Measurements from ENCODE around the gene CYP2A6.
"Not testable (repeated sequence)": the region's sequence is repeated elsewhere in the genome, so short reads cannot be mapped to it uniquely, and the experiment has no call there.

Gene CYP2A6, protein sequence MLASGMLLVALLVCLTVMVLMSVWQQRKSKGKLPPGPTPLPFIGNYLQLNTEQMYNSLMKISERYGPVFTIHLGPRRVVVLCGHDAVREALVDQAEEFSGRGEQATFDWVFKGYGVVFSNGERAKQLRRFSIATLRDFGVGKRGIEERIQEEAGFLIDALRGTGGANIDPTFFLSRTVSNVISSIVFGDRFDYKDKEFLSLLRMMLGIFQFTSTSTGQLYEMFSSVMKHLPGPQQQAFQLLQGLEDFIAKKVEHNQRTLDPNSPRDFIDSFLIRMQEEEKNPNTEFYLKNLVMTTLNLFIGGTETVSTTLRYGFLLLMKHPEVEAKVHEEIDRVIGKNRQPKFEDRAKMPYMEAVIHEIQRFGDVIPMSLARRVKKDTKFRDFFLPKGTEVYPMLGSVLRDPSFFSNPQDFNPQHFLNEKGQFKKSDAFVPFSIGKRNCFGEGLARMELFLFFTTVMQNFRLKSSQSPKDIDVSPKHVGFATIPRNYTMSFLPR

DNA sequence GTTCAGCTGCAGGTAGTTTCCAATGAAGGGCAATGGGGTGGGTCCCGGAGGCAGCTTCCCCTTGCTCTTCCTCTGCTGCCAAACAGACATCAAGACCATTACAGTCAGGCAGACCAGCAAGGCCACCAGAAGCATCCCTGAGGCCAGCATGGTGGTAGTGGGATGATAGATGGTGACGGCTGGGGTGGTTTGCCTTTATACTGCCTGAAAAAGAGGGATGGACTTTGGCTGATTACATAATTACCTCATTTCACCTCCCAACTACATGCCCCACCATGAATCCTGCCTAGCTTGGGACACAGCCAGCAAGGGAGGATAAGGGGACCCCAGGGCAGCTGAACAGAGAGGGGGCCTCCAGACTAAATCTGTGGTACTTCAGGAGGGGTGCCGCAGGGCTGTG, at the start of gene CYP2A6:
TSS of gene CYP2A6 (minus strand) at position 171 of the 400 bp plus-strand sequence. CDS start at position 150, 21 bp downstream.
- DNase-seq = not testable (repeated sequence)

DNA sequence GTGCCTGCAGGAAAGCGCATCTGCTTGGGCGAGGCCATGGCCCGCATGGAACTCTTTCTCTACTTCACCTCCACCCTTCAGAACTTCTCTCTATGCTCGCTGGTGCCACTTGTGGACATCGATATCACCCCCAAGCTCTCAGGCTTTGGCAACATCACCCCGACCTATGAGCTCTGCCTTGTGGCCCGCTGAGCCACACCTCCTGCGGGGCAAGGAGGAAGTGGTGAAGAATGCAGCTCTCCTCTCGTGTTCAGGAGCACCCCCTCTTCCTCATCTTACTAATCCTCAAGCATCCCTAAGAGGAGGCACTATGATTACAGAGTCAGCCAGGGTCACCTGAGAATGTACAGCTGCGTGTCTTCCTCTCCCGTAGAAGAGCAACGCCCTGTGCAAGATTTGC, 49.7 kb upstream of the CYP2A6 start:
- peak in 1 of 2 experiments; percentile 12 for DNase-seq

DNA sequence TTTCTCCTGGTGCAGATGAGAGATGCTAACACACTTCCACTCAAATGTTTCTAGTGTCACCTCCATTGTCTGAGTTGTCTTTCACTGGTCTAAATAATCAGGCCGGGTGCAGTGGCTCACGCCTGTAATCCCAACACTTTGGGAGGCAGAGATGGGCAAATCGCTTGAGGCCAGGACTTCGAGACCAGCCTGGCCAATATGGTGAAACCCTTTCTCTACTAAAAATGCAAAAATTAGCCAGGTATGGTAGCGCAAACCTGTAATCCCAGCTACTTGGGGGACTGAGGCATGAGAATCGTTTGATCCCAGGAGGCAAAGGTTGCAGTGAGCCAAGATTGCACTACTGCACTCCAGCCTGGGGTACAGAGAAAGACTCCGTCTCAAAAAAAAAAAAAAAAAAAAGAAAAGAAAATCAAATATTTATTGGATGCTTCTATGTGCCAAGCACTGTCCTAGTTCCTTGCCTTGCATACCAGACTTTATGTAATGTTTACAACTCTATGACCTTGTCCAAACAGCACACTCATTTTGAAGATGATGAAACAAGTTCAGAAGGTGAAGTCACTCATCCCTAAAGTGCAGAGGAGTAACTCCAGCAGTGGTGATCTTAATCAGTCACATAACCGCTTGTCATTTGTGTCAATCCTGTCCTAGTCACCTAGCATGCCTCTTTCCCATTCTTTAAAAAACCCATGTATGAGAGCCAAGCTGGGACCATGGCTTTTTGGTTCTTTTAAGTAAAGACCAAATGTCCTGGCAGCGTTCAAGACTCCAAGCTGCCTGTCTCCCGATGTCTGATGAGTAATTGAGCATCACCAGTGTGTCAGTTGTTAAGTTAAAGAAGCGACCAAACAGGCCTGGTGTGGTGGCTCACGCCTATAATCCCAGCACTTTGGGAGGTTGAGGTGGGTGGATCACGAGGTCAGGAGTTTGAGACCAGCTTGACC, 46.9 kb upstream of the CYP2A6 start:
- DNase-seq = not testable (repeated sequence)

DNA sequence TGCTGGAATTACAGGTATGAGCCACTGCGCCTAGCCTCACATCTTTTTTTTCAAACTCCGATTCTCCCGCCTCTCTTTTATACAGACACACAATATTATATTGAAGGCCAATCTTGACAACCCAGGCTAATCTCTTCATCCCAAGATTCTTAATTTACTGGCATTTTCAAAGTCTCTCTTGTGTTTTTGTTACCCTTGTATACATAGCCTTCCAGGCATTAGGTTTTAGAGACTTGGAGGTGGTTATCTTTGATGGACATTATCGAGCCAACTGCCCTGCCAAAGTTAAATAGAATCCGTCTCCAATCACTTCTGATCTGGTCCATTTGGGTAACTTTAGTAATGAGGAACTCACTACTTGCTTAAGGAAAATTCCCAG, 46.2 kb upstream of the CYP2A6 start:
- DNase-seq = no peak

DNA sequence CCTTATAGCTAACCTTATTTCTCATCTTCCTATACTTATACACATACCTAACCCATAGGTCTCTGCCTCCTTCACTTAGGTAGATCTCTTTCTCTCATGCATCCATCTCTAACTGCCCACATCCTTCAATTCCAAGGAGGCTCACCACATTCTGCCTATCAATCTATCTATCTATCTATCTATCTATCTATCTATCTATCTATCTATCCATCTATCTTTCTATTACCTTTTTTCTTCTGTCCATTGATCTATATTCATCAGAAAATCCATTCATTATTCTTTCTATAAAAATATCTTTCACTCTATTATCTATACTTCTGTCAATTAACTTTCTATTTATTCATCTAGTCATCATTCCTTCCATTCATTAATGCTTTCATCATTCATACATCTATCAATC, 42.9 kb upstream of the CYP2A6 start:
- no peak for DNase-seq

DNA sequence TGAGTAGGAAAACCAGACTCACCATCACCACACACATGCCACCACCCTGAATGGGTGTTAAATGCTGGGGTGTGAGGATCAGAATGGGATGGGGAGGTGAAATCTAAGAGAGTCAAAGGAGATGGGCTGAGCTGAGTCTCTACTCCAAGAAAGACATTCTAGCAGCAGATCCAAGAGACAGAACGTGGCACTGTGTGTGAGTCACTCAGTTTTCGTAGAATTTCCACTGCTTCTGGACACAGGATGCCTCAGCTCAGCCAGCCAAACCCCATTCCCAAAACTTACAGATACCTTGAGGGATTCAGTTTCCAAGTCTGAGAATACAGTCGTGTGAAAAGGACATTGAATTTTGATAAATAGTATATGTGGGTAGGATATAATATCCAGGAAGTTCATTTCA, 39.1 kb upstream of the CYP2A6 start:
- no peak for DNase-seq

DNA sequence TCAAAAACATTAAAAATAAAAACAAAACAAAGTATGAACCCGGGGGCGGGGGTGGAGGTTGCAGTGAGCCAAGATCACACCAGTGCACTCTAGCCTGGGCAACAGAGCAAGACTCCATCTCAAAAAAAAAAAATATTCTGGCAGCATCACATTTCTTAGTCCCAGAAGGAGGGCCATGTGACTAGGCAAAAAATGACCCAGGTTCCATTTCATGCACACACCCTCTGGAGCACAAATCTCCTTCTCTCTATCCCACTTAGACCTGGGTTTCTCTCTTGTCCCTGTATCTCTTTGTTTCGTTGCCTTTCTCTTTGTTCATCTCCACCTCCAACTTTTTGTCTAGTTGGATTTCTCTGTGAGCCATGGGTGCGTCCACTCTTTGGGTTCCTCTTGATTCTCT, 37.9 kb upstream of the CYP2A6 start:
- DNase-seq = no peak

DNA sequence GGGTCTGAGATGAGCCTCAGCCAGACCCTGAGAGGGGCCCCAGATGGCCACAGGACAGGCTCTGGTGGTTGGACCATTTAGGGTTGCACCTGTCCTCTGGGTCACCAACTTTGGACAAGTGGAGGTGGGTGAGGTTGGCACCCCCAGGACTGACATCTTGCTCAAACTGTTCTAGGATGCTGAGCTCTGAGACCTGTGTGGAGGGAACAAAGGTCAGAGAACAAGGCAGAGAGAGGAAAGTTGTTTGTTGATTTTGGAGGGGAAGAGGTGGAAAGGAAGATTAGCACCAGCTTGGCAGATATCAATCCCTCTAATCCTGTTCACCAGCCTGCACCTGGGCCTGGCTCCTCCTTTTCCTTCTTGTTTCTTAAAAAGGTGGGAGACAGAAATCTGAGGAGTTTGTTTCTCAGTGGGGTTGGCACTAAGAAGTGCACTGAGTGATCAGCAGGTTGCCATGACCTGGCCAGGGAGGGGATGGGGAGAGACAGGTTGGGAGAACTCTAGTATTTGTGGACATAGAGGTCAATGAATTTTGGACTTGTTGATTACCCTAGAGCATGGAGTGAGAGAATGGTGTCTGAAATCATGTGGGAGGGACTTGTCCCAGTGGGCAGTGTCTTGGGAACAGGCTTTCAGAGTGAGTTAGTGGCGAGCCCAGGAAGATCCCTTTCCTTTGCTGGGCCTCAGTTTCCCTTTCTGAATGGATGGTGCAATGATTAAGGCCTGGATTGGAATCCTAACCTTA, 34.1 kb upstream of the CYP2A6 start:
- not testable (repeated sequence) for DNase-seq

DNA sequence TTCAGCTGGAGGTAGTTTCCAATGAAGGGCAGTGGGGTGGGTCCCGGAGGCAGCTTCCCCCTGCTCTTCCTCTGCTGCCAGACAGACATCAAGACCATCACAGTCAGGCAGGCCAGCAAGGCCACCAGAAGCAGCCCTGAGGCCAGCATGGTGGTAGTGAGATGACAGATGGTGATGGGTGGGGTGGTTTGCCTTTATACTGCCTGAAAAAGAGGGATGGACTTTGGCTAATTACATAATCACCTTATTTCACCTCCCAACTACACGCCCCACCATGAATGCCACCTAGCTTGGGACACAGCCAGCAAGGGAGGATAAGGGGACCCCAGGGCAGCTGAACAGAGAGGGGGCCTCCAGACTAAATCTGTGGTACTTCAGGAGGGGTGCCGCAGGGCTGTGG, 31.8 kb upstream of the CYP2A6 start, which contains the start of gene CYP2A7:
TSS of gene CYP2A7 (minus strand) at position 170 of the 400 bp plus-strand sequence. CDS start at position 149, 21 bp downstream.
- not testable (repeated sequence) for DNase-seq

DNA sequence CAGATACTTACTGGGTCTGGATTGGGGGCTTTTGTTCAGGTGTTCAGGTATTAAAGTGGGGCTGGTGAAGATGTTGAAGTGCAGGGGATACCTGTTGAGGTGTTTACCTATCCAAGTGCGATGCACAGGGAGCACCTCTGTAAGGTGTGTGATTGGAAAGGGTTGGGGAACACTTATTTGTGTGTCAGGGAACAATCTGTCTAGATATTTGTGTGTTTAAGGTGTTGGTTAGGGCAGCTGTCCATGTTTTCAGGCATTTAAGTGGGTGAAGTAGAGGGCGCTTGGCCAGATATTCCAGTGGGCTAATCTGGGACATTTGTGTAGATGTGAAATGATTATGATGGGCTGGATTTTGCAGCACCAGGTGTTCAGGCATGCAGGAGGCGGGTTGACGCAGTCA, 29.1 kb upstream of the CYP2A6 start:
- DNase-seq = not testable (repeated sequence)

DNA sequence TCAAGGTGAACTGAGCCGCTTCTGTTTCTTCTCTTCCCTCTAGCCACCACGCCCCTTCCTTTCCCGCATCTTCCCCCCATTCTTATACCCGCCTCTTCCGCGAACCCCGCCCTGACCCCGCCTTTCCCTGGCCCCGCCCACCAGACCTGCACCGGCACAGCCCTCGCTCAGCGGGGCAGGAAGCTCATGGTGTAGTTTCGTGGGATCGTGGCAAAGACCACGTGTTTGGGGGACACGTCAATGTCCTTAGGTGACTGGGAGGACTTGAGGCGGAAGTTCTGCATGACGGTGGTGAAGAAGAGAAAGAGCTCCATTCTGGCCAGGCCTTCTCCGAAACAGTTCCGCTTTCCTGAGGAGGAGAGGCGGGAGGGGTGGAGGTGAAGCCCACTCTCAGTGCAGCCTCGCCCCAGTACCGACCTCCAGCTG, 25.3 kb upstream of the CYP2A6 start:
- DNase-seq = peak; percentile 4 to 35

DNA sequence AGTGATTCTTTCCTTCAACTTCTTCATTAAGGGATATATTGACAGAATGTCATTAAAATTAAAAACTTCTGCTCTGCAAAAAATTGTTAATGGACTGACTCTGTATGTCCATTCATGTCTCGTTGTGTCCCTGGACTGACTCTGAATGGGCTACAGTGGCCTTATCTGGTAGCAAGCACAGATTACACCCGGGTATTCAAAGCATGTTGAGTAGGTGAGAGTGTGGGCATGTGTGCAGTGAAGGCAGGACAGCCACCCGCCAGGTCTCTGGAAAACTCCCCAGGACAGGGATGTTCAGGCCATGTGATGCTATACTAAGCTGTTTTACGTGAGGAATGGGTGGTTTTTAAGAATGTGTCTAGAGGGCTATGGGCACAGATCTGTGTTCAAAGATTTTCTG, 24.6 kb upstream of the CYP2A6 start:
- not testable (repeated sequence) for DNase-seq

DNA sequence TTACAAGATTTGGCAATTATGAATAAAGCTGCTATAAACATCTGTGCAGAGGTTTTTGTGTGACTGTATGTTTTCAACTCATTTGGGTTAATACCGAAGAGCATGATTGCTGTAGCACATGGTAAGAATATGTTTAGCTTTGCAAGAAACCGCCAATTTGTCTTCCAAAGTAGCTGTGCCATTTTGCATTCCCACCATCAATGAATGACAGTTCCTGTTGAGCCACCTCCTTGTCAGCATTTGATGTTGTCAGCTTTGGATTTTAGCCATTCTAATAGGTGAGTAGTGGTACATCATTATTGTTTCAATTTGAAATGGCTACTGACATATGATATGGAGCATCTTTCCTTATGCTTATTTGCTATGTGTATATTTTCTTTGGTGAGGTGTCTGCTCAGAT, 23.6 kb upstream of the CYP2A6 start:
- DNase-seq = not testable (repeated sequence)

DNA sequence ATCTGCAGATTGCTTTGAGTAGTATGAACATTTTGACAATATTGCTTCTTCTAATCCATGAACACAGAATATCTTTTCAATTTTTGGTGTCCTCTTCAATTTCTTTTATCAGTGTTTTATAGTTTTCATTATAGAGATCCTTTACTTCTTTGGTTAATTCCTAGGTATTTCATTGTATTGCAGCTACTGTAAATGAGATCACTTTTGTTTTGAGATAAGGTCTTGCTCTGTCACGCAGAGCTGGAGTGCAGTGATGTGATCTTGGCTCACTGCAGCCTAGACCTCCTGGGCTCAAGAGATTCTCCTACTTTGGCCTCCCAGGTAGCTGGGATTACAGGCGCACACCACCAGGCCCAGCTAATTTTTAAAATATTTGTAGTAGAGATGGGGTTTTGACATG, 22.0 kb upstream of the CYP2A6 start:
- no peak for DNase-seq

DNA sequence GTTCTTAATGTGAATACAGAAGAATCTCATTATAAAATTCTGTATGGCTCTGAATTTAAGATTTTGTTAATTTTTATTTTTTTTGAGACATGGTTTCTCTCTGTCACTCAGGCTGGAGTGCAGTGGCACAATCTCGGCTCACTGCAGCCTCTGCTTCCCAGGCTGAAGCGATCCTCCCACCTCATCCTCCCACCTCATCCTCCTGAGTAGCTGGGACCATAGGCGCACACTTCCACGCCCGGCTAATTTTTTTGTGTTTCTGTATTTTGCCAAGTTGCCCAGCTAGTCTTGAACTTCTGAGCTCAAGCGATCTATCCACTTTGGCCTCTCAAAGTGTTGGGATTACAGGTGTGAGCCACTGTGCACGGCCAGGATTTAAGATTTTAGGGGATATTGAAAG, 17.5 kb upstream of the CYP2A6 start:
- no peak for DNase-seq

DNA sequence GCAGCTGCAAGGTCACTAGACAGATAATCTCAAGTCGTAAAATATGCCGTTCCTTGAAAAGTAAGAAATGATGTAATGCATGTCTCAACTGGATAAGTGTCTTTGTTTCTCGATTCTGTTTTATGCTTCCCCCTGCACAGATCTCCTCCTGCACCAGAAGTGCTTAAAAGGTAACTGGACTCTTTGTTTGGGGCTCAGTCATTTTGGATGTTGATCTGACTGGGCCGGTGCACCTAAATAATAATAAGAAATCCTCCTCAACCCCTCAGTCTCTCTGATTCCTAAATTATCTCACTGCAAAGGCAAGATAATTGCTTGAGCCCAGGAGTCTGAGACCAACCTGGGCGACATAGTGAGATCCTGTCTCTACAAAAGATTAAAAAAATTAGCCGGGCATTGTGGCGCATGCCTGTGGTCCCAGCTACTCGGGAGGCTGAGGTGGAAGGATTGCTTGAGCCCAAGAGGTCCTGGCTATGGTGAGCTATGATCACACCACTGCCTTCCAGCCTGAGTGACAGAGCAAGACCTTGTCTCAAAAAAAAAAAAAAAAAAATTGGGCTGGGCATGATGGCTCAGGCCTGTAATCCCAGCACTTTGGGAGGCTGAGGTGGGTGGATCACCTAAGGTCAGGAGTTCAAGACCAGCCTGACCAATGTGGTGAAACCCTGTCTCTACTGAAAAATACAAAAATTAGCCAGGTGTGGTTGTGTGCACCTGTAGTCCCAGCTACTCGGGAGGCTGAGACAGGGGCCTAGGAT, 14.7 kb upstream of the CYP2A6 start:
- not testable (repeated sequence) for DNase-seq

DNA sequence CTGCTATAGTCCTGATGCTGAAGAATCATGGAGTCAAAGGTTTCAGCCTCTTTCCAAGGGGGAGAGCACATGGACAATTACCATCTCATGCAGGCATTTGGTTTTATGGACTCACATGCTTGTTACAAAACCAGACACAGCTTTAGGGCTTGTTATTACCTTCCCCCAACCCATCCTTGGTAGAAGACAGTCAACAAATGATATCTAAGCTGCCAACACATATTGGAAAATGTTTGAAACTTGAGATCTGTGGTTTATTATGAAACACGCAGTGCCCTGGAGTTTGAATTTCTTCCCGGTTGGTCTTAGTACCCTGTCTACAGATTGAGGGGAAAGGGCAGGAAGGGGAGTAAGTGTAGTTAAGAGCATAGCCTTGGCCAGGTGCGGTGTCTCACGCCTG, 12.5 kb upstream of the CYP2A6 start:
- no peak for DNase-seq

DNA sequence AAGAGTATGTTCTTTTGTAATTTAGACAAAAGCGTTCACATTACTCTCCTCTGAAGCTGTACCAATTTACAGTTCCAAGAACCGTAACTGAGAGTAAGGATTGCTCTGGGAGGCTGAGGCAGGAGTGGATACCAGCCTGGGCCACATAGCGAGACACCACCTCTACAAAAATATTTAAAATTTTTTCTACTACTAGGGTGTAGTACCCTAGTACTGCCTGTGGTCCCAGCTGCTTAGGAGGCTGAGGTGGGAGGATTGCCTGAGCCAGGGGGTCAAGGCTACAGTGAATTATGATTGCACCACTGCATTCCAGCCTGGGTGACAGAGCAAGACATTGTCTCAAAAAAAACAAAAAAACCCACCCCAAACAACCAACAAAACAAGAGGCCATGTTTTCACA, 12.1 kb upstream of the CYP2A6 start:
- no peak for DNase-seq

DNA sequence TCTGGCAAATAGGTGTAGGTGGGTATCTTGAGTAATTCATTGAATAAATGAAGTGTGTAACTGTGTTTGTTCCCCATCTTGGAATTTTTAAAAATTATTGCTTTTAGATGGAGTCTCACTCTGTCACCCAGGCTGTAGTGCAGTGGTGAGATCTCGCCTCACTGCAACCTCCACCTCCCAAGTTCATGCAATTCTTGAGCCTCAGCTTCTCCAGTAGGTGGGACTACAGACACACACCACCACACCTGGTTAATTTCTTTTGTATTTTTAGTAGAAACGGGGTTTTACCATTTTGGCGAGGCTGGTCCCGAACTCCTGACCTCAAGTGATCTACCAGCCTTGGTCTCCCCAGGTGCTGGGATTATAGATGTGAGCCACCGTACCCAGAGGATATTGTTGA, 7.9 kb upstream of the CYP2A6 start:
- no peak for DNase-seq

DNA sequence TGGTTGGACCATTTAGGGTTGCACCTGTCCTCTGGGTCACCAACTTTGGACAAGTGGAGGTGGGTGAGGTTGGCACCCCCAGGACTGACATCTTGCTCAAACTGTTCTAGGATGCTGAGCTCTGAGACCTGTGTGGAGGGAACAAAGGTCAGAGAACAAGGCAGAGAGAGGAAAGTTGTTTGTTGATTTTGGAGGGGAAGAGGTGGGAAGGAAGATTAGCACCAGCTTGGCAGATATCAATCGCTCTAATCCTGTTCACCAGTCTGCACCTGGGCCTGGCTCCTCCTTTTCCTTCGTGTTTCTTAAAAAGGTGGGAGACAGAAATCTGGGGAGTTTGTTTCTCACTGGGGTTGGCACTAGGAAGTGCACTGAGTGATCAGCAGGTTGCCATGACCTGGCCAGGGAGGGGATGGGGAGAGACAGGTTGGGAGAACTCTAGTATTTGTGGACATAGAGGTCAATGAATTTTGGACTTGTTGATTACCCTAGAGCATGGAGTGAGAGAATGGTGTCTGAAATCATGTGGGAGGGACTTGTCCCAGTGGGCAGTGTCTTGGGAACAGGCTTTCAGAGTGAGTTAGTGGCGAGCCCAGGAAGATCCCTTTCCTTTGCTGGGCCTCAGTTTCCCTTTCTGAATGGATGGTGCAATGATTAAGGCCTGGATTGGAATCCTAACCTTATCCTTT, 2.4 kb upstream of the CYP2A6 start:
- DNase-seq = not testable (repeated sequence)

DNA sequence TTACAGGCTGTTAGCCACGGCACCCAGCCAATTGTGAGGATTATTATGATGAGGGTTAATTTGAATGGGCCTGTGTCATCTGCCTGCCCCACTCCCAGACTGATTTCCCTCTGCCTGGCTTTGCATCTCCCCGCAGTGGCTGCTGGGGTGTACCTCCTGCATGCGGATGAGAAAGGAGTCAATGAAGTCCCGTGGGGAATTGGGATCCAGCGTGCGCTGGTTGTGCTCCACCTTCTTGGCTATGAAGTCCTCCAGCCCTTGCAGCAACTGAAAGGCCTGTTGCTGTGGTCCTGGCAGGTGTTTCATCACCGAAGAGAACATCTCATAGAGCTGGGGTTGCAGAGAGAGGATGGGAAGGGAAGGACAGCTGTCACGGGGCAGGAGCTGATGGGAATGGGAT, 3.5 kb downstream of the CYP2A6 start:
- DNase-seq = not testable (repeated sequence)

Measured in Kasumi-1 (cell line).